GM18498 (cell line): Measurements from ENCODE around the gene GGA2.
A peak's percentile ranks its signal among the peaks of the same experiment; 100 is the strongest.
"Not testable (repeated sequence)": the region's sequence is repeated elsewhere in the genome, so short reads cannot be mapped to it uniquely, and the experiment has no call there.

ENCODE experiments used
- ATAC-seq: cut with Tn5 transposase; IDR thresholded peaks from one replicate; pipeline ENCODE4 v1.9.1; 2021; ENCODE audit warnings: mild to moderate bottlenecking, moderate library complexity; ENCODE audit not compliant: unreplicated experiment

The GGA2 gene

DNA sequence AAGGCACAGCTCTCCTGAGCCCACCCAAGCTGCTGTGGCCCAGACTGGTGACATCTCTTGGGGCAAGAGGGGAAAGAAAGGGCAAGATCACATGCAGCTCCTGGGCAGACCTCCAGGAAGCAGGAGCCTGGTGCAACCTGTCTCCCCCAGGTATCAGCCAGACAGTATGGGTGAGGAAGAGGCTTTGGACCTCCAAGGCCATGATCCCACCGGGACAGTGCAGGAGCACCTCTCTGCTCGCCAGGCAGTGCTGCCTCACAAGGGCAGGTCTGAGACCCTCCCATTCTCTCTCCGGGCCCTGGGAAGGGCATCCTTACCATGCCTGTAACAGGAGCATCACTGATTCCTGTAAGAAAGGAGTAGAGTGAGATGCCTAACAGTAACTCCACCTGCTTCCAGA, 31.7 kb downstream of the GGA2 start:
- no peak for ATAC-seq

DNA sequence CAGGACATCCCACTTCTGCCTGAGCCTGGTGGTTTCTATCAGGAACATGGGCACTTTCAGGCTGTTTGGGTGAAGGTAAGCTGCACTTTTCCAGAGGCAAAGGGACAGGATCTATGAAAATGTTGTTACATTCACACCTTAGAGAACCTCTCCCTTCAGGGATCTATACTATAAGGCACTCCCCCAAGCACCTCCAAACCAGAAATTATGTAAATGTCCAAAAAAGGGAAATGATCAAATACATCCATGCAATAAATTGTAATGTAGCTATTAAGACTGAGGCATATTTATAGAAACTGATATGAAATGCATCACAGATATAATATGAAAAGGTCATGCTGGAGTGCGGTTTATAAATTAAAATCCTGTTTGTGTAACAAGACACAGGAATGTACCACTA, 34.0 kb downstream of the GGA2 start:
- ATAC-seq: no peak

DNA sequence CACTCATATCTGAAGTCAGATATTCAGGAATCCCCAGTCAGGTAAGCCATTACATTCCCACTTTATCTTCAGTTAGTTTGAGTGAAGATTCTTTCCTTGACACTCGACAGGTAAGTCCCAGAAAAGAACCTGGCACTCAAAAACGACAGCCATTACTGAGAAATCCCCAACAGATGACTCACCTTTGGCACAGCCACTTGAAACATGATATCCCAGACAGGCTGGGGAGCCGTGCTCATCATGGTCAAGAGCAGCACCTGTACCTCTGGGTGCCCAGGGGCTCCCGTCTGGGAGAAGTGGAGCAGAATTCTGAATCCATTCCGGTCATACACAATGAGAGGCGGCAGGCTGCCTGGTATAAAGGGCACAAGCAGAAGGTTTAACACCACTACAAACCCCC, 40.5 kb downstream of the GGA2 start:
- no peak for ATAC-seq

GRCh38 chr16:23466162-23466885, 44.0 kb downstream of the GGA2 start:
- ATAC-seq: no peak

- ATAC-seq: no peak
Measured at GRCh38 chr16:23465179-23465578, 45.1 kb downstream of the GGA2 start.

GRCh38 chr16:23464196-23464595, 46.1 kb downstream of the GGA2 start:
- no peak for ATAC-seq

GRCh38 chr16:23462994-23463393, 47.3 kb downstream of the GGA2 start:
- ATAC-seq: not testable (repeated sequence)

DNA sequence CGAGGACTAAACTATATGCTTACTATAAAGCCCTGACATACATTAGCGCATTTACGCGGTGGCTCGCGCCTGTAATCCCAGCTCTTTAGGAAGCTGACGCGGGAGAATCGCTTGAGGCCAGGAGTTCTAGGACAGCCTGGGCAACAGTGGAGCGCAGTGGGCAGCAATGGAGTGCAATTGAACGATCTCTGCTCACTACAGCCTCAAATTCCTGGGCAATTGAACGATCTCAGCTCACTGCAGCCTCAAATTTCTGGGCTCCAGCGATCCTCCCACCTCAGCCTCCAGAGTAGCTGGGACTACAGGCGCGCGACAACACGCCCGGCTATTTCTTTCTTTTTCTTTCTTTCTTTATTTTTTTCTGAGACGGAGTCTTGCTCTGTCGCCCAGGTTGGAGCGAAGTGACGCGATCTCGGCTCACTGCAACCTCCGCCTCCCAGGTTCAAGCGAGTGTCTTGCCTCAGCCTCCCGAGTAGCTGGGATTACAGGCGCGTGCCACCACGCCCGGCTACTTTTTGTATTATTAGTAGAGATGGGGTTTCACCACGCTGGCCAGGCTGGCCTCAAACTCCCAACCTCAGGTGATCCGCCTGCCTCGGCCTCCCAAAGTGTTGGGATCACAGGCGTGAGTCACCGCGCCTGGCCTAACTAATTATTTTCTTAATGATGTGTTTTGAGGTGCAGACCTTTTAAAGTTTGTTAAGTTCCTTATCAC, 56.8 kb downstream of the GGA2 start:
- ATAC-seq: no peak

GRCh38 chr16:23452572-23453337, 57.5 kb downstream of the GGA2 start, which contains the start of gene COG7:
Gene COG7, minus strand, starts transcription at chr16:23453189. Its CDS starts 195 bp downstream, at chr16:23452994.
- peak; percentile 89 for ATAC-seq

GRCh38 chr16:23452221-23452571, 58.1 kb downstream of the GGA2 start:
- no peak for ATAC-seq

DNA sequence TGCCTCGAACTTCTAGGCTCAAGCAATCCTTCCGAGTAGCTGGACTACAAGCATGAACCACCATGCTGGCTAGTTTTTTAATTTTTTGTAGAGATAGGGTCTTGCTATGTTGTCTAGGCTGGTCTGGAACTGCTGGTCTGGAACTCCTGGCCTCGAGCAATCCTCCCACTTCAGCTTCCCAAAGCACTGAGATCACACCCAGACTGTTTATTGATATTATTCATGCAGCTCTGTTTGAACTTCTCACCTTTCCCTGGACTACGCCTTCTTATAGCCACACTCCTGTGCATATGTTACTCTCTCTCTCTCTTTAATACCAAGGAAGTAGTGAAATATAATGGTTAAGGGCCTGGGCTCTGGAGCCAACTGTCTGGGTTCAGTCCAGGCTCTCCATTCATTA, 61.9 kb downstream of the GGA2 start:
- no peak for ATAC-seq

GRCh38 chr16:23437542-23437941, 72.8 kb downstream of the GGA2 start:
- not testable (repeated sequence) for ATAC-seq

DNA sequence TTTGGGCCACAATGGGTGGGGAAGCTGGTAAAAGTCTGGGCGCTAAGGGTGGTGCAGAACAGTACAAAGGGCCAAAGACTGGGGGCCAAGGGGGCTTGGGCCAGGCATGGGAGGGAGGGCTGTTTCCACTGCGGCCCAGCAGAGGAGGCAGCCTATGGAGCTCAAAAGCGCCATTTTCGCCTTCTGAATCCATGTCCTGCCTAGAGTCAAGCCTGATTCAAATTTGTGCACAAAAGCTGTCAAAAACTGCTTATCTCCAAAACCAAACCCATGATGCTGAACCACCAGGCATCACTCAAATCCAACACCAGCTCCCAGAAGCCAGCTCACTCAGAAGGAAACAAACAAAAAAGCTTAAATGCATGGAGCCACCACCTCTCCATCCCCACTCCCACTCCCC, 73.3 kb downstream of the GGA2 start:
- no peak for ATAC-seq

DNA sequence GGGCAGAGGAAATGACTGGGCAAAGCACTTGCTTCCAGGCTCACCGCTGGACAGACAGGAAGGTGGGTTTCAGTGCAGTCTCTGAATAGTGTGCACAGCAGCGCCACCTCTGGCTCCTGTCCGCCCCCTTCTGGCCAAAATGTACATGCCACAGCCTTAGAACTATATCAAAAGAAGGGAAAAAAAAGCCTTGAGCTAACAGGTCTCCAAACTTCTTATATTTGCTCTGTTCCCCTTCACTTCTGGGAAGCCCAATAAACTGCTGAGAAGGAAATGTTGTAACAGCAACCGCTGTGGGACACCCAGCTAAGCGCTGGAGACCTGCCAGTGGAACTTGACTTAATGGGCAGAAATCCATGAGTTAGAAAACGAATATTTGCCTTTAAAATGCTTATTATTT, 74.8 kb downstream of the GGA2 start:
- no peak for ATAC-seq

- no peak for ATAC-seq
Measured at GRCh38 chr16:23434380-23434779, 75.9 kb downstream of the GGA2 start.

DNA sequence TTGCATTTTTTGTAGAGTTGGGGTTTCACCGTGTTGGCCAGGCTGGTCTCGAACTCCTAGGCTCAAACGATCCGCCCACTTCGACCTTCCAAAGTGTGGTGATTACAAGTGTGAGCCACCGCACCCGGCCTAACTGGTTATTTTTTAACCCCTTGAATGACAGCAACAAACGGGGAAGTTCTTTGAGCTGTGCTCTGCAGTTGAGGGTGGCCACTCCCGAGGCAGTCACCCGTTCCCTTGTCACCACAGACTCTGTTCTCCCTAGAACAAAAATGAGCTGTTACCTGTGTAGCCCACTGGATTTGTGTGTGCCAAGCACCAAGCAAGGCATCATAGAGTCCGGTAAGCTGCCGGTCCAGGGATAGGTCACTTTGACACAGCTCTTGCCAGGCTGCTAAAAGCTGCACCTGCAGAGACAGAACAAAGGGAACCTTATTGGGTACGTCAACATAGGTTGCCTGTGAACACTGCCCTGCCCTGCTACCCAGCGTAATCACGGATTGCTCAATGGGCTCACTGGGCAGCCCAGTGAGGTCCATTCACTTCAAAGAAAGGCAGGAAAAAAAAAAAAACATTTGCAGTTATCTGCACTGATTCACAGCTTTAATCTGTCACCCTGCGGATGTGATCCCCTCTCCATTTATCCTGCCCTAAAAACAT, 76.9 kb downstream of the GGA2 start:
- no peak for ATAC-seq

GRCh38 chr16:23432176-23433128, 77.8 kb downstream of the GGA2 start:
- no peak for ATAC-seq

DNA sequence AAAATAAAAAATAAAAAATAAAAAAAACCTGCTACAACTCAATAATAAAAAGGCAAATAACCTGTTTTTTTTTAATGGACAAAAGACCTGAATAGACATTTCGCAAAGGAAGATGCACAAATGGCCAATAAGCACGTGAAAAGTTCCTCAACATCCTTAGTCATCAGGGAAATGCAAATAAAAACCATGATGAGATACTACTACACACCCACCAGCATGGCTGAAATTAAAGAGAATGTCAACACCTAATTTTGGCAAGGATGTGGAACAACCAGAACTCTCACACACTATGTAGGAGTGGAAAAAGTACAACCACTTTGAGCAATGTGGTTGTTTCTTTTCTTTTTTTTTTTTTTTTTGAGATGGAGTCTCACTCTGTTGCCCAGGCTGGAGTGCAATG, 81.9 kb downstream of the GGA2 start:
- no peak for ATAC-seq

DNA sequence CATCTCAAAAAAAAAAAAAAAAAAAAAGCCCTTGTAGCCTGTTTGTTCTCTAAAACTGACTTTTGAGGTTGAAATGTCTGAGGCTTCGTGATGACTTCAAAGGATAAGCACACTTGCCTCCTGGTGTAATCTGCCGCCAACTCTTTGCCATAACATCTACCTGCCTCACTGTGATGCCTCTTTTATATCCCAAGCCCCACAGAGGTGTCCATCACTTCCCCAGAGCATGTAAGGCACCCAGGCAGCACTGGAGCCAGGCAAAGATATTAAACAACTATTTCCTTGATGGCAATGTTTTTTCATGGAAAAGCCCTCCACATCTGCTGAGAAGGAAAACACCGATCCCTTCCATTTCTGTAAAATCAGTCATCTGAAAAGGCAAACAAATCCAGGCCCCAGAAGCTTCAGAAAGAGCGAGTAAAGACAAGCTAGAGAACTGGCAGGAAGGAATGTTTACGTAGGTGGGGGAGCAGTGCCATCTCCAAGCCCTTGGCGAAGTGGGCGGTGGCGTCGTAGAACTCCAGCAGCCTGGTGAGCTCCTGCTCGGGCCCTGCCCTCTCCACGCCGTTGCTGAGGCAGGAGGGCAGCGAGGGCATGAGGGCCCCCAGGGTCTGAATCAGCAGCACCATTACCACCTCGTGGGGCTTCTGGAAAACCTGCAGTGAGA, 85.9 kb downstream of the GGA2 start:
- ATAC-seq: no peak
